SK-N-SH (cell line): ENCODE results near the gene GANAB.

ENCODE experiments used
- CTCF ChIP-seq: fragments of 200-600 bp; sonication (generic); IDR thresholded peaks from 2 replicates; pipeline ENCODE4 v1.6.1; 2017; ENCODE audit warnings: antibody characterized with exemption, mild to moderate bottlenecking, moderate library complexity
- MAX ChIP-seq: IDR thresholded peaks from 2 replicates; pipeline ENCODE4 v1.4.0; 2012; ENCODE audit warnings: low read depth
- PBX3 ChIP-seq: IDR thresholded peaks from 2 replicates; pipeline ENCODE4; 2012
- POLR2AphosphoS5 ChIP-seq: IDR thresholded peaks from 2 replicates; pipeline ENCODE4 v1.6.1; 2012; ENCODE audit warnings: low read depth, low read length
- RCOR1 ChIP-seq: fragments of 150-350 bp; IDR thresholded peaks from 2 replicates; pipeline ENCODE4 v1.6.1; 2017; ENCODE audit warnings: antibody characterized with exemption, low read length
- SMC3 ChIP-seq: IDR thresholded peaks from 2 replicates; pipeline ENCODE4 v1.6.1; 2012; ENCODE audit warnings: low read depth, low read length, improper control_type of control experiment

GRCh38 chr11:62607714-62608113 lies 38.7 kb downstream of the GANAB start:
- no peak for TF ChIP-seq POLR2AphosphoS5
- TF ChIP-seq CTCF: no peak
- no peak for TF ChIP-seq RCOR1
- no peak for TF ChIP-seq MAX
- TF ChIP-seq PBX3: no peak
- TF ChIP-seq SMC3: no peak
